Measurements from ENCODE around the gene ZMYND10.

DNA sequence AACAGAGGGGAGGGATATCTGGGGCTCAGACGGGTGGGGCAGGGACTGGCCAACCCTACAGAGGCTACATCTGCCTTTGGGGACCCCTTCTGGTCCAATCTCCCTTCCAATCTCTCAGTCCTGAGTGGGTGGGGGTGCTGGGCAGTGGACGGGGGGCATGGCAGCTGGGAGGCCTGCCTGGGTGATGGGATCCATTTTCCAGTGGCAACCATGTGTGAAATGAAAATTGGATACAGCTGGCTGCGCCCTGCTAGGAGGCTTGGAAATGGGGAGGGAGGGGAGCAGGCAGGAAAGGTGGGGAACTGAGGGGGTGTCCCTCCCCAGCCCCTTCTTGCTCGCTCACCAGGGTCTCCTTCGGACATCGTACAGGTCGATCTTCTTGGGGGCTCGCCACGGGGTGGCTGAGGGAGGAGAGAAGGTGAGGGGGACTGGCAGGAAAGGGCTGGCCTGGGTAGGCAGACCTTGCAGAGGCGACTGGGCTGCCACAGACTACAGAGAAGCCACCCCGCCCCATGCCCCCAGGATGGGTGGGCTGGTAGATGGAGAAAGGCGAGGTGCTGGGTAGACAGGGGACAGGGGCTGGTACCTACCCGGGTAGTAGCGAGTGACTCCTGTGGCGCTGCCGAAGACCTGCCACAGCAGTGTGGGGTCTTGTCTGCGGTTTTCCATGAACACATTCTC is 35.0 kb upstream of the ZMYND10 start:
- TF ChIP-seq POLR2A (IDR thresholded peaks at IDR 0.05; ENCODE audit: low read length) (no peak), GATA1 (IDR thresholded peaks at IDR 0.05; ENCODE audit: low read depth, low read length) (no peak)
